K562 (cell line): Measurements from ENCODE around the gene VWA8. TPM values are rescaled to one million over a fixed set of nuclear protein-coding genes. Genes with fewer than 3 reads are reported as not detected.

Experiments
- ATAC-seq: fragments of 200-7000 bp; cut with Tn5 transposase; 3 replicates; pipeline ENCODE4 v1.9.1; 2020; ENCODE audit warnings: moderate library complexity
- BruUV-seq: library from RNA; stranded (reverse); fragments of 400-500 nt; replicated peaks from 2 replicates; lab custom pipeline; 2021; lab: Mats Ljungman, UMichigan
- CTCF ChIA-PET: fragments of 300-600 bp; formaldehyde crosslinking; extraction: SDS; loops from one replicate; lab custom pipeline; 2021; ENCODE audit warnings: low intra/inter-chr PET ratio; lab: Yijun Ruan, JAX
- POLR2A ChIA-PET: fragments of 300-600, 350-650 bp; sonication (Branson Sonifier 250); formaldehyde crosslinking; extraction: SDS; loops from one replicate; lab custom pipeline; 2021; ENCODE audit warnings: antibody characterized with exemption, inconsistent platforms; lab: Yijun Ruan, JAX
- DNase-seq, 4 experiments: peaks; one replicate each; pipeline versions ENCODE4 v3.0.0 to v3.0.0-alpha.2; 2011 to 2018; ENCODE audit warnings: low spot score in 3 of 4, mixed read lengths in 3 of 4; ENCODE audit errors: extremely low read depth in 1 of 4
- FAIRE-seq: peaks from 2 replicates; lab custom pipeline; 2011; peaks lifted over from hg19 to GRCh38; lab: Jason Lieb, UNC
- H2AFZ ChIP-seq: 2 replicates; pipeline ENCODE4 v1.6.0; 2011; ENCODE audit warnings: low read depth, low read length, control low read depth, inconsistent platforms
- H3K27ac ChIP-seq: fragments of 200-600 bp; 3 replicates; pipeline ENCODE4 v1.8.0; 2011; ENCODE audit warnings: low read depth, mild to moderate bottlenecking, control low read depth, inconsistent platforms, low read length, moderate library complexity, mixed read lengths; ENCODE audit errors: extremely low read depth
- H3K27me3 ChIP-seq, 2 experiments: fragments of 300-600 bp in 1 of 2; 2 replicates in 1 of 2; 3 replicates in 1 of 2; pipeline versions ENCODE4 v1.6.0 to v1.8.0; 2011; ENCODE audit warnings: inconsistent platforms in 2 of 2, low read length in 2 of 2, mild to moderate bottlenecking in 1 of 2, mixed read lengths in 1 of 2, moderate library complexity in 1 of 2; ENCODE audit not compliant: control insufficient read depth in 2 of 2, insufficient read depth in 2 of 2
- H3K36me3 ChIP-seq: fragments of 300-600 bp; 3 replicates; pipeline ENCODE4 v1.8.0; 2011; ENCODE audit warnings: mild to moderate bottlenecking, low read length, inconsistent platforms; ENCODE audit not compliant: control insufficient read depth, insufficient read depth
- H3K4me1 ChIP-seq, 2 experiments: fragments of 200-600 bp in 1 of 2; replicated peaks in 1 of 2; 2 replicates in 1 of 2; 3 replicates in 1 of 2; pipeline versions ENCODE4 v1.5.1 to v1.8.0; 2011; ENCODE audit warnings: inconsistent platforms in 2 of 2, low read length in 2 of 2, mild to moderate bottlenecking in 1 of 2, mixed read lengths in 1 of 2, moderate library complexity in 1 of 2; ENCODE audit not compliant: control insufficient read depth in 2 of 2, insufficient read depth in 2 of 2
- H3K4me2 ChIP-seq: 2 replicates; pipeline ENCODE4 v1.6.1; 2011; ENCODE audit warnings: low read length, control low read depth, inconsistent platforms, mixed read lengths; ENCODE audit not compliant: insufficient read depth
- H3K4me3 ChIP-seq: fragments of 200-600 bp; sonication (generic), shearing (Covaris generic); 2 replicates; pipeline ENCODE4 v1.5.1; 2016; ENCODE audit warnings: control low read depth, inconsistent platforms
- H3K79me2 ChIP-seq: fragments of 200-600 bp; 3 replicates; pipeline ENCODE4 v1.8.0; 2011; ENCODE audit warnings: low read length, inconsistent platforms; ENCODE audit not compliant: control insufficient read depth, insufficient read depth
- H3K9ac ChIP-seq, 2 experiments: 2 replicates each; pipeline versions ENCODE4 v1.6.0 to v1.6.1; 2011; ENCODE audit warnings: low read depth in 2 of 2, low read length in 2 of 2, control low read depth in 1 of 2, inconsistent platforms in 1 of 2, mild to moderate bottlenecking in 1 of 2, mixed read lengths in 1 of 2; ENCODE audit not compliant: insufficient read depth in 1 of 2
- H3K9me1 ChIP-seq: one replicate; pipeline ENCODE4 v1.6.0; 2011; ENCODE audit warnings: inconsistent platforms, mild to moderate bottlenecking, low read length, moderate library complexity; ENCODE audit not compliant: control insufficient read depth, insufficient read depth
- H3K9me3 ChIP-seq: replicated peaks from 2 replicates; pipeline ENCODE4 v1.5.1; 2011; ENCODE audit warnings: low read depth, low read length, inconsistent platforms; ENCODE audit not compliant: control insufficient read depth, insufficient read depth
- H4K20me1 ChIP-seq: replicated peaks from 2 replicates; pipeline ENCODE4 v1.6.1; 2011; ENCODE audit warnings: low read length, inconsistent platforms, mixed read lengths; ENCODE audit not compliant: control insufficient read depth, insufficient read depth
- BRD4 ChIP-seq: fragments of 200-600 bp; sonication (generic); IDR thresholded peaks from 2 replicates; pipeline ENCODE4 v1.6.1; 2017; ENCODE audit warnings: inconsistent platforms
- CBX8 ChIP-seq: fragments of 200-600 bp; sonication (generic); IDR thresholded peaks from 2 replicates; pipeline ENCODE4 v1.6.1; 2012; ENCODE audit warnings: borderline replicate concordance, mixed run types, low read depth, mild to moderate bottlenecking, moderate library complexity, mixed read lengths, low read length, control low read depth, inconsistent platforms; ENCODE audit not compliant: poor library complexity, severe bottlenecking; ENCODE audit errors: extremely low read depth
- DIDO1 ChIP-seq: fragments of 450-650 bp; IDR thresholded peaks from 2 replicates; pipeline ENCODE4 v1.6.1; 2016; ENCODE audit warnings: low read depth, missing biosample characterization, missing genetic modification characterization
- ELF1 ChIP-seq: fragments of 200-800 bp; sonication (Bioruptor generic); IDR thresholded peaks from 2 replicates; pipeline ENCODE4 v1.6.1; 2016; ENCODE audit warnings: missing genetic modification characterization, missing compliant biosample characterization
- ETV5 ChIP-seq: sonication (generic); formaldehyde crosslinking; IDR thresholded peaks from 2 replicates; pipeline ENCODE4 v1.4.0; 2020; ENCODE audit warnings: low read depth, mild to moderate bottlenecking, missing genetic modification reagents
- HDAC1 ChIP-seq, 2 experiments: fragments of 450-650 bp; IDR thresholded peaks; 2 replicates each; pipeline ENCODE4 v1.6.1; 2016 to 2017; ENCODE audit warnings: inconsistent platforms in 1 of 2, mild to moderate bottlenecking in 1 of 2, moderate library complexity in 1 of 2
- OTX1 ChIP-seq: fragments of 450-650 bp; formaldehyde crosslinking; IDR thresholded peaks from 2 replicates; pipeline ENCODE4 v1.4.0; 2022; ENCODE audit warnings: mild to moderate bottlenecking
- POLR2B ChIP-seq: fragments of 450-650 bp; IDR thresholded peaks from 2 replicates; pipeline ENCODE4 v1.6.1; 2018; ENCODE audit warnings: low read depth; ENCODE audit not compliant: partially characterized antibody
- THAP12 ChIP-seq: fragments of 250-450 bp; sonication (Bioruptor Pico); IDR thresholded peaks from 2 replicates; pipeline ENCODE4 v1.9.0; 2021; ENCODE audit warnings: mild to moderate bottlenecking, inconsistent platforms
- ZNF282 ChIP-seq: sonication (generic); formaldehyde crosslinking; IDR thresholded peaks from 2 replicates; pipeline ENCODE4 v1.8.1; 2023; ENCODE audit warnings: missing genetic modification reagents
- ZNF830 ChIP-seq: fragments of 250-450 bp; sonication (Bioruptor Pico); IDR thresholded peaks from 2 replicates; pipeline ENCODE4 v1.5.0; 2021; ENCODE audit warnings: mild to moderate bottlenecking
- WGBS: fragments of 100-300 bp; shearing (Covaris generic); methylation state at CpG from one replicate; pipeline ENCODE4 v1.1.6; 2016; ENCODE audit warnings: low coverage, mixed read lengths; ENCODE audit not compliant: insufficient coverage; ENCODE audit errors: missing lambda C conversion rate; 5-methylcytosine and 5-hydroxymethylcytosine counted together
- in situ Hi-C: fragments of 300-500 bp; cut with MboI; formaldehyde crosslinking; loops from 4 replicates; pipeline ENCODE4 v1.15.0; 2018; ENCODE audit warnings: inconsistent platforms, mixed read lengths
- intact Hi-C: fragments of 100-400 bp; cut with micrococcal nuclease; formaldehyde crosslinking; loops from 2 replicates; pipeline ENCODE4 v1.14.2; 2022
- polyA plus RNA-seq, 8 experiments: library from polyadenylated mRNA; depleted of rRNA in 4 of 8; stranded (reverse) in 5 of 8; unstranded in 3 of 8; fragments of >200 nt; fragmentation: Nextera tagmentation in 2 of 8; fragmentation: Illumina TruSeq in 1 of 8; extraction: Ambion mirVana in 2 of 8; extraction: Trizol in 1 of 8; gene quantifications; 2 replicates each; pipeline versions ENCODE4 v1.2.1 to v1.2.3, GENCODE V29; 2011 to 2014; ENCODE audit warnings: inconsistent platforms in 1 of 8, missing spikeins in 1 of 8
- total RNA-seq, 7 experiments: library from RNA; depleted of rRNA in 6 of 7; stranded (reverse); fragments of >200 nt in 6 of 7; fragmentation: Illumina TruSeq in 2 of 7; extraction: Trizol in 2 of 7; gene quantifications; 2 replicates each; pipeline versions ENCODE4 v1.2.1 to v1.2.3, GENCODE V29; 2011 to 2021; ENCODE audit warnings: low replicate concordance in 1 of 7
- TF ChIP-seq, protein P1 (sequence below): fragments of 150-350 bp; conservative IDR thresholded peaks from 2 replicates; pipeline ENCODE4 v1.6.1; 2014; ENCODE audit warnings: low read length

The VWA8 gene
- total and polyA plus RNA-seq, 9 of the 15 experiments (the other 6 are each of a cell fraction or from before 2014, with no cell fraction given): 2.1 to 18.5 (median 13.3) TPM

- no peaks in the 10 kb centered on the region for H3K9me3 ChIP-seq
- H3K4me2 ChIP-seq: no peak overlapping the region
- ATAC-seq (no peak), FAIRE-seq (no peak), DNase-seq (no peak)
- H3K79me2 ChIP-seq: no peaks in the 10 kb centered on the region
- H3K4me3 ChIP-seq: no peak overlapping the region
- no peaks in the 10 kb centered on the region for H3K36me3 ChIP-seq
- peaks cover 0 to 17% of the 10 kb centered on the region in 2 experiments; a peak in 2 of 5 replicates for H3K27me3 ChIP-seq
- TF ChIP-seq ETV5 (CRISPR knock-in tag) (no peak), CBX8 (no peak), OTX1 (CRISPR knock-in tag) (no peak)
- ChIA-PET CTCF (no interaction called here), POLR2A (no interaction called here)
- no TSS peak for BruUV-seq
- H3K9ac ChIP-seq: no peak overlapping the region
- H3K27ac ChIP-seq: no peak overlapping the region
- no peaks in the 10 kb centered on the region for H4K20me1 ChIP-seq
- intact Hi-C loops: loop anchor here (1.0 kb wide), 1 partner anchor 89 kb away; no protein-coding TSS in a partner anchor
- 29% methylated on average over 1 of the region's 2 CpGs for WGBS
- in situ Hi-C loops: no loop called here
- H3K4me1 ChIP-seq: no peaks in the 10 kb centered on the region; a peak in 1 of 5 replicates
- H3K9me1 ChIP-seq: no peaks in the 10 kb centered on the region
- no peak overlapping the region for H2AFZ ChIP-seq
These were observed 406.7 kb downstream of the VWA8 start for GRCh38 chr13:41554180-41554579.

- no peak overlapping the region for H3K27ac ChIP-seq
- intact Hi-C loops (no loop called here), in situ Hi-C loops (no loop called here)
- FAIRE-seq (no peak), DNase-seq (no peak), ATAC-seq (no peak)
- H3K79me2 ChIP-seq: no peaks in the 10 kb centered on the region
- 40% methylated on average over 1 of the region's 2 CpGs for WGBS
- no peaks in the 10 kb centered on the region for H4K20me1 ChIP-seq
- H3K4me1 ChIP-seq: no peaks in the 10 kb centered on the region; a peak in 1 of 5 replicates
- H3K9me1 ChIP-seq: no peaks in the 10 kb centered on the region
- peaks cover 0 to 17% of the 10 kb centered on the region in 2 experiments; a peak in 2 of 5 replicates for H3K27me3 ChIP-seq
- BruUV-seq: no TSS peak
- H3K9me3 ChIP-seq: no peaks in the 10 kb centered on the region
- no peak overlapping the region for H3K4me3 ChIP-seq
- no peak overlapping the region for H3K9ac ChIP-seq
- H3K4me2 ChIP-seq: no peak overlapping the region
- H3K36me3 ChIP-seq: no peaks in the 10 kb centered on the region
- CTCF ChIA-PET: no interaction called here
- no peak overlapping the region for H2AFZ ChIP-seq
- POLR2A ChIA-PET: interaction anchor here (0.6 kb wide), 1 partner anchor 134 kb away, joined by 3 read pairs; no protein-coding TSS in a partner anchor
- TF ChIP-seq ELF1 (no peak), ZNF282 (CRISPR knock-in tag) (no peak), DIDO1 (tag) (no peak), ZNF830 (CRISPR knock-in tag) (no peak), BRD4 (no peak), HDAC1 (IDR thresholded peaks at IDR 0.05) (no peak), THAP12 (no peak), POLR2B (no peak)
- TF ChIP-seq, protein P1, sequence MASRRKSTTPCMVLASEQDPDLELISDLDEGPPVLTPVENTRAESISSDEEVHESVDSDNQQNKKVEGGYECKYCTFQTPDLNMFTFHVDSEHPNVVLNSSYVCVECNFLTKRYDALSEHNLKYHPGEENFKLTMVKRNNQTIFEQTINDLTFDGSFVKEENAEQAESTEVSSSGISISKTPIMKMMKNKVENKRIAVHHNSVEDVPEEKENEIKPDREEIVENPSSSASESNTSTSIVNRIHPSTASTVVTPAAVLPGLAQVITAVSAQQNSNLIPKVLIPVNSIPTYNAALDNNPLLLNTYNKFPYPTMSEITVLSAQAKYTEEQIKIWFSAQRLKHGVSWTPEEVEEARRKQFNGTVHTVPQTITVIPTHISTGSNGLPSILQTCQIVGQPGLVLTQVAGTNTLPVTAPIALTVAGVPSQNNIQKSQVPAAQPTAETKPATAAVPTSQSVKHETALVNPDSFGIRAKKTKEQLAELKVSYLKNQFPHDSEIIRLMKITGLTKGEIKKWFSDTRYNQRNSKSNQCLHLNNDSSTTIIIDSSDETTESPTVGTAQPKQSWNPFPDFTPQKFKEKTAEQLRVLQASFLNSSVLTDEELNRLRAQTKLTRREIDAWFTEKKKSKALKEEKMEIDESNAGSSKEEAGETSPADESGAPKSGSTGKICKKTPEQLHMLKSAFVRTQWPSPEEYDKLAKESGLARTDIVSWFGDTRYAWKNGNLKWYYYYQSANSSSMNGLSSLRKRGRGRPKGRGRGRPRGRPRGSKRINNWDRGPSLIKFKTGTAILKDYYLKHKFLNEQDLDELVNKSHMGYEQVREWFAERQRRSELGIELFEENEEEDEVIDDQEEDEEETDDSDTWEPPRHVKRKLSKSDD: no peak
These were observed 408.9 kb downstream of the VWA8 start for GRCh38 chr13:41552031-41552430.
